Peyer's patch (tissue), 4 donors: ENCODE results near the gene TMCO2. TPM values are rescaled to one million over a fixed set of nuclear protein-coding genes. Genes with fewer than 3 reads are reported as not detected.

ENCODE experiments used
- DNase-seq, 3 donors: peaks; one replicate each; pipeline ENCODE4 v3.0.0-alpha.2; 2017 to 2019
- H3K27ac ChIP-seq, 4 donors: fragments of 200-600 bp; sonication (generic); one replicate each; pipeline ENCODE4 v1.5.1; 2016 to 2019
- H3K27me3 ChIP-seq, 2 donors: fragments of 200-600 bp; sonication (generic); one replicate each; pipeline ENCODE4 v1.5.1; 2019
- H3K36me3 ChIP-seq, 3 donors: fragments of 200-600 bp; sonication (generic); one replicate each; pipeline ENCODE4 v1.5.1; 2016 to 2019
- H3K4me1 ChIP-seq, 4 donors: fragments of 200-600 bp; sonication (generic); one replicate each; pipeline ENCODE4 v1.5.1; 2016 to 2019
- H3K4me3 ChIP-seq, 4 donors: fragments of 200-600 bp; sonication (generic); 1 replicate in 3 of 4; 2 replicates in 1 of 4; pipeline ENCODE4 v1.5.1; 2016 to 2019; ENCODE audit warnings: mild to moderate bottlenecking in 1 of 4
- H3K9me3 ChIP-seq, 4 donors: fragments of 200-600 bp; sonication (generic); one replicate each; pipeline ENCODE4 v1.5.1; 2016 to 2019; ENCODE audit warnings: mild to moderate bottlenecking in 1 of 4
- CTCF ChIP-seq, 6 experiments: fragments of 450-650 bp in 4 of 6; fragments of 200-600 bp in 2 of 6; sonication (generic) in 1 of 6; IDR thresholded peaks; one replicate each; pipeline ENCODE4 v1.5.1; 2017 to 2019; ENCODE audit warnings: antibody characterized with exemption in 6 of 6, mild to moderate bottlenecking in 3 of 6, moderate library complexity in 1 of 6
- POLR2A ChIP-seq, 2 donors: fragments of 450-650 bp; IDR thresholded peaks; one replicate each; pipeline ENCODE4 v1.5.1; 2017; ENCODE audit warnings: antibody characterized with exemption in 2 of 2, mild to moderate bottlenecking in 2 of 2, moderate library complexity in 2 of 2
- total RNA-seq, 4 donors: library from RNA; depleted of rRNA; stranded (reverse); fragments of >200 nt; gene quantifications; one replicate each; pipeline ENCODE4 v1.1.0, GENCODE V29; 2016

The TMCO2 gene
- total RNA-seq, 4 donors from 2014 or later = not detected

DNA sequence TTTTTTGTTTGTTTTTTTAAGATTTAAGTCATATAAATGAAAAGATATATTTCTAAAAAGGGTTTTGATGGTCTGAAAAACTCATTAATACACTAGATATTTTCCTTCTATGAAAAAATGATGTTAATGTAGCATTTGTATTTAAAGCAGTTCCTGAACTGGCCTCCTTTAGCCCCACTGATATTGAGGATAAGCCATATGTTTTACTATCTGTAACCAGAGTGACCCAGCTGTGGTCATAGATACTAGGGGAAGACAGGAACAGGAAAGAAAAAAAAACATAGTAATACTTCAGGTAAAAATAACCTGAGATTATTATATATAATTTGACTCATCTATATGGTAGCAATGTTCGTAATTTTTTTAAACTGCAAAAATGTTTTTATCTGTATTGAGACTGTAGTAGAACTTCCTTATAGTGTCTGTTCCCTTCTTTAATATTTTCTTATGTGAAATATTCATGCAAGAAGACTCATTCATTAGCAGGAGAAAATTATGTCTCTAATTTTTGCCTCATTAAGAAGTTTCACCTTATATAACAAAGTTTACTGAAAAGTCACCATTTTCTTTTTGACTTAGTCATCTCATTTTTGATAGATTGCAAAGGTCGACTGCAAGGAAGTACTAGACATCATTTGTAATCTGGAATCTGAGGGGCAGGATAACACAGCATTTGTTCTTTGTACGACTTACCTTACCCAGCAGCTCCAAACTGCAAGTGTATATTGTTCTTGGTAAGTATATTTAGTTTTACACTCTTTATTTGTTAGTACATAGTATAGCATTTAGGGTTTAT, 25.6 kb upstream of the TMCO2 start:
- Histone ChIP-seq H3K4me3 (no peak overlapping the region), H3K36me3 (peaks cover 0 to 3% (median 0%) of the 10 kb centered on the region in 3 donors), H3K27me3 (no peaks in the 10 kb centered on the region), H3K27ac (no peak overlapping the region), H3K9me3 (no peaks in the 10 kb centered on the region), H3K4me1 (no peaks in the 10 kb centered on the region)
- no peak for DNase-seq
- no peak for TF ChIP-seq CTCF (IDR thresholded peaks at IDR 0.05)
- TF ChIP-seq POLR2A (IDR thresholded peaks at IDR 0.05) = no peak

DNA sequence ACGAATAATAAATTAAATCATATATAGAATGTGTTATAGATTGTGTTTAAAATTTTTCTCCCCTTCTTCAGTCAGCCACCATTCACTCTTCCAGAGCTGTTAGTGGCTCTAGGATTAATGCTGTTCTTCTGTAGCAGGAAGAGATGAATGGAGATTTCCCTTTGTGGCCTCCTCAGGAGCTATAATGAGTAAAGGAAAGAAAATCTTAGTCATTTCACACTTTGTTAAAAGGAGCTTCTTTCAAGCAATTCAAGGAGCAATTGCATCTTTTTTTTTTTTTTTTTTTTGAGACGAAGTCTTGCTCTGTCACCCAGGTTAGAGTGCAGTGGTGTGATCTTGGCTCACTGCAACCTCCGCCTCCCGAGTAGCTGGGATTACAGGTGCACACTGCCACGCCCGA, 23.7 kb upstream of the TMCO2 start:
- Histone ChIP-seq H3K9me3 (no peaks in the 10 kb centered on the region), H3K27me3 (no peaks in the 10 kb centered on the region), H3K27ac (no peak overlapping the region), H3K4me1 (no peaks in the 10 kb centered on the region), H3K36me3 (peaks cover 0 to 15% (median 0%) of the 10 kb centered on the region in 3 donors), H3K4me3 (no peak overlapping the region)
- DNase-seq = no peak
- TF ChIP-seq POLR2A (IDR thresholded peaks at IDR 0.05) = no peak
- no peak for TF ChIP-seq CTCF (IDR thresholded peaks at IDR 0.05)

- H3K4me3 ChIP-seq = no peak overlapping the region
- no peaks in the 10 kb centered on the region for H3K27me3 ChIP-seq
- peaks cover 0 to 26% (median 0%) of the 10 kb centered on the region in 3 donors for H3K36me3 ChIP-seq
- no peak overlapping the region for H3K27ac ChIP-seq
- no peaks in the 10 kb centered on the region for H3K4me1 ChIP-seq
- DNase-seq = no peak
- TF ChIP-seq POLR2A (IDR thresholded peaks at IDR 0.05) = no peak
- no peak for TF ChIP-seq CTCF (IDR thresholded peaks at IDR 0.05)
- no peaks in the 10 kb centered on the region for H3K9me3 ChIP-seq
Measured at GRCh38 chr1:40226192-40226591, 21.5 kb upstream of the TMCO2 start.

DNA sequence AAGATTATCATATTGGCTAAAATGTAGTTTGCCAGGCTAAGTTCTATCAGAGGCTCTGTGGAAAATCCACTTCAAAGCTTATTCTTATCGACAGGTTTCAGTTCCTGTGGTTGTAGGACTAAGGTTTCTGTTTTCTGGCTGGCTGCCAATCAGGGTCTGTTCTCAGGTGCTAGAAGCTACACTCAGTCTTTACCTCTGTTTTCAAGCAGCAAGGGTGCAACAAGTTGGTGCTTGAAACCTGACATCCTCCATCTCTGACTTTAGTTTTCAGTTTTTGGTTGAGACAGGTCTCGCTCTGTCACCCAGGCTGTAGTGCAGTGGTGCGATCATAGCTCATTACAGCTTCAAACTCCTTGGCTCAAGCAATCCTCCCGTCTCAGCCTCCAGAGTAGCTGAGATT, 15.3 kb upstream of the TMCO2 start:
- Histone ChIP-seq H3K4me1 (no peaks in the 10 kb centered on the region), H3K4me3 (no peak overlapping the region), H3K27ac (no peak overlapping the region), H3K36me3 (peaks cover 0 to 83% (median 0%) of the 10 kb centered on the region in 3 donors), H3K27me3 (no peaks in the 10 kb centered on the region), H3K9me3 (no peaks in the 10 kb centered on the region)
- TF ChIP-seq POLR2A (IDR thresholded peaks at IDR 0.05) (no peak), CTCF (IDR thresholded peaks at IDR 0.05) (no peak)
- DNase-seq = peak in 2 of 3 donors; percentile 56 to 73

DNA sequence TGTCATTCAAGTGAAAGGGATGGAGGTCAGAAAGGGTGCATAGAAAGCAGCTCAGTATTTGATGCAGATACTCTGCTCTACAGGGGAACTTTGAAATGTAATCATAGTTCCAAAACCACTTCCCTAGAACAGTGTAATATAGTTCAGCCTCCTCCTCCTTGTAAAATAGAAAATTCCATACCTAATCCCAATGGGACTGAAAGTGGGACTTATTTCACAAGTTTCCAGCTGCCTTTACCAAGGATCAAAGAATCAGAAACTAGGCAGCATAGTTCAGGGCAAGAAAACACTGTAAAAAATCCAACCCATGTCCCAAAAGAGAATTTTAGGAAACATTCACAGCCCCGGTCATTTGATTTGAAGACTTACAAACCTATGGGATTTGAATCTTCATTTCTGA, 8.1 kb upstream of the TMCO2 start:
- no peak for DNase-seq
- Histone ChIP-seq H3K9me3 (no peaks in the 10 kb centered on the region), H3K4me3 (no peak overlapping the region), H3K27ac (no peak overlapping the region), H3K4me1 (no peaks in the 10 kb centered on the region), H3K36me3 (peaks cover 0 to 47% (median 0%) of the 10 kb centered on the region in 3 donors), H3K27me3 (no peaks in the 10 kb centered on the region)
- TF ChIP-seq CTCF (IDR thresholded peaks at IDR 0.05) = no peak
- no peak for TF ChIP-seq POLR2A (IDR thresholded peaks at IDR 0.05)
